HEK293 (cell line): ENCODE results near the gene DCHS2.

Experiments
- CTCF ChIP-seq: fragments of 450-650 bp; formaldehyde crosslinking; IDR thresholded peaks from 2 replicates; pipeline ENCODE4 v1.5.1; 2016; ENCODE audit warnings: missing biosample characterization, missing genetic modification characterization
- YY1 ChIP-seq: fragments of 450-650 bp; formaldehyde crosslinking; IDR thresholded peaks from 2 replicates; pipeline ENCODE4 v1.5.1; 2018; ENCODE audit warnings: missing biosample characterization, missing genetic modification characterization
- ZNF138 ChIP-seq: fragments of 450-650 bp; formaldehyde crosslinking; IDR thresholded peaks from 2 replicates; pipeline ENCODE4 v1.5.1; 2016; ENCODE audit warnings: missing biosample characterization, missing genetic modification characterization, borderline replicate concordance
- ZNF157 ChIP-seq: fragments of 450-650 bp; formaldehyde crosslinking; IDR thresholded peaks from 2 replicates; pipeline ENCODE4 v1.5.1; 2016; ENCODE audit warnings: missing biosample characterization, missing genetic modification characterization
- TF ChIP-seq, protein P1 (sequence below): fragments of 450-650 bp; formaldehyde crosslinking; IDR thresholded peaks from 2 replicates; pipeline ENCODE4 v1.5.1; 2016; ENCODE audit warnings: missing biosample characterization, missing genetic modification characterization

DNA sequence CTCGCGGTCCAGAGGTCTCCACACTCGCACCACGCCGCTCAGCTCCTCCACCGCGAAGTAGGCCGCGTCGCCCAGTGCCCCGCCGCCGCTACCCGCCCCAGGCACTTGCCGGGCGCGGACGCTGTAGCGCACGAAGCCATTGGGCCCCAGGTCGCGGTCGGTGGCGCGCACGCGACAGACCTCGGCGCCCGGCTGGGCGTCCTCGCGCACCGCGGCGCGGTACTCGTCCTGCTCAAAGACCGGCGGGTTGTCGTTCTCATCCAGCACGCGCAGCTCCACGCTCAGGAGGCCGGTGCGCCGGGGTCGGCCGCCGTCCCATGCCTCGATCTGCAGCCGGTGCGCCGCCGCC lies 1.4 kb downstream of the DCHS2 start:
- no peak for TF ChIP-seq ZNF157 (tag by site-specific recombination)
- no peak for TF ChIP-seq ZNF138 (tag by site-specific recombination)
- TF ChIP-seq, protein P1, sequence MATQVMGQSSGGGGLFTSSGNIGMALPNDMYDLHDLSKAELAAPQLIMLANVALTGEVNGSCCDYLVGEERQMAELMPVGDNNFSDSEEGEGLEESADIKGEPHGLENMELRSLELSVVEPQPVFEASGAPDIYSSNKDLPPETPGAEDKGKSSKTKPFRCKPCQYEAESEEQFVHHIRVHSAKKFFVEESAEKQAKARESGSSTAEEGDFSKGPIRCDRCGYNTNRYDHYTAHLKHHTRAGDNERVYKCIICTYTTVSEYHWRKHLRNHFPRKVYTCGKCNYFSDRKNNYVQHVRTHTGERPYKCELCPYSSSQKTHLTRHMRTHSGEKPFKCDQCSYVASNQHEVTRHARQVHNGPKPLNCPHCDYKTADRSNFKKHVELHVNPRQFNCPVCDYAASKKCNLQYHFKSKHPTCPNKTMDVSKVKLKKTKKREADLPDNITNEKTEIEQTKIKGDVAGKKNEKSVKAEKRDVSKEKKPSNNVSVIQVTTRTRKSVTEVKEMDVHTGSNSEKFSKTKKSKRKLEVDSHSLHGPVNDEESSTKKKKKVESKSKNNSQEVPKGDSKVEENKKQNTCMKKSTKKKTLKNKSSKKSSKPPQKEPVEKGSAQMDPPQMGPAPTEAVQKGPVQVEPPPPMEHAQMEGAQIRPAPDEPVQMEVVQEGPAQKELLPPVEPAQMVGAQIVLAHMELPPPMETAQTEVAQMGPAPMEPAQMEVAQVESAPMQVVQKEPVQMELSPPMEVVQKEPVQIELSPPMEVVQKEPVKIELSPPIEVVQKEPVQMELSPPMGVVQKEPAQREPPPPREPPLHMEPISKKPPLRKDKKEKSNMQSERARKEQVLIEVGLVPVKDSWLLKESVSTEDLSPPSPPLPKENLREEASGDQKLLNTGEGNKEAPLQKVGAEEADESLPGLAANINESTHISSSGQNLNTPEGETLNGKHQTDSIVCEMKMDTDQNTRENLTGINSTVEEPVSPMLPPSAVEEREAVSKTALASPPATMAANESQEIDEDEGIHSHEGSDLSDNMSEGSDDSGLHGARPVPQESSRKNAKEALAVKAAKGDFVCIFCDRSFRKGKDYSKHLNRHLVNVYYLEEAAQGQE (tag by site-specific recombination) = no peak
- no peak for TF ChIP-seq CTCF
- TF ChIP-seq YY1 (tag by site-specific recombination) = no peak
